Type B pancreatic cell (in vitro differentiated cells): ENCODE data around the gene OR9Q1. TPM values are rescaled to one million over a fixed set of nuclear protein-coding genes. Genes with fewer than 3 reads are reported as not detected.
"Not testable (repeated sequence)": the region's sequence is repeated elsewhere in the genome, so short reads cannot be mapped to it uniquely, and the experiment has no call there.

Experiments
- DNase-seq: peaks from one replicate; pipeline ENCODE4 v3.0.0; 2021; ENCODE audit warnings: mixed read lengths; ENCODE audit not compliant: unreplicated experiment; ENCODE audit errors: extremely low spot score
- H3K27ac Mint-ChIP-seq: 2 replicates; pipeline ENCODE4 v1.8.0; 2021; ENCODE audit warnings: mild to moderate bottlenecking, mixed read lengths
- H3K27me3 Mint-ChIP-seq: 2 replicates; pipeline ENCODE4 v1.8.0; 2021; ENCODE audit warnings: mixed read lengths
- H3K36me3 Mint-ChIP-seq: 2 replicates; pipeline ENCODE4 v1.8.0; 2021; ENCODE audit warnings: mixed read lengths
- H3K4me1 Mint-ChIP-seq: one replicate; pipeline ENCODE4 v1.8.0; 2021; ENCODE audit warnings: mixed read lengths; ENCODE audit not compliant: unreplicated experiment
- H3K4me3 Mint-ChIP-seq: 2 replicates; pipeline ENCODE4 v1.8.0; 2021; ENCODE audit warnings: mild to moderate bottlenecking, mixed read lengths
- H3K9me3 Mint-ChIP-seq: 2 replicates; pipeline ENCODE4 v1.8.0; 2021; ENCODE audit warnings: mixed read lengths
- total RNA-seq: library from RNA; stranded (reverse); gene quantifications from 2 replicates; pipeline ENCODE4 v1.2.1, GENCODE V29; 2021; ENCODE audit warnings: low replicate concordance
- TF ChIP-seq, protein P1 (sequence below): fragments of 200-600 bp; sonication (generic); conservative IDR thresholded peaks from 2 replicates; pipeline ENCODE4 v1.5.0; 2021; ENCODE audit warnings: antibody characterized with exemption, mild to moderate bottlenecking

OR9Q1 gene
- total RNA-seq, 1 donor from 2014 or later = not detected

DNA sequence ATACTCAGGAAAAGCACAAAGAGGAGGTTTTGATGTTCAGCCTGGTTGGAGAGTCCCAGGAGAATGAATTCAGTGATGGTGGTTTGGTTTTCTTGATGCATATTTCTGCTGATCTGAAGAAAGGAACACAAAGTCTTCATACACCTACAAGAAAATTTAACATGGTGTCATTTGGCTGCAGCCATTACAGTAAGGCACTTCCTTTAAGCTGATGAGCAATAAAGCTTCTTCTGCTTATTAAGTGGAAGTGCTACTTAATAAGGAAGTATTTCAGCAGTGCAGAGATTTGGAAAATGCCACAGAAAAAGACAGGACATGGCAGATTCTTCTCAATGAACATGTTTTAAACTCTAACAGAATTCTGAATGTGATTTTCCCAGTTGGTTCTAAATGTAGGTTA, 180.4 kb downstream of the OR9Q1 start, which contains the start of gene OR1S2:
TSS of gene OR1S2 (minus strand) at position 101 of the 400 bp plus-strand sequence. CDS start at position 101, 0 bp downstream.
- no peak within 1 kb of the TSS for H3K4me3 Mint-ChIP-seq
- H3K36me3 Mint-ChIP-seq = no peaks in the 10 kb centered on the region
- H3K9me3 Mint-ChIP-seq = no peaks in the 10 kb centered on the region
- no peaks in the 10 kb centered on the region for H3K4me1 Mint-ChIP-seq
- no peaks in the 10 kb centered on the region for H3K27me3 Mint-ChIP-seq
- DNase-seq = no peak
- H3K27ac Mint-ChIP-seq = no peak within 1 kb of the TSS
- TF ChIP-seq, protein P1, sequence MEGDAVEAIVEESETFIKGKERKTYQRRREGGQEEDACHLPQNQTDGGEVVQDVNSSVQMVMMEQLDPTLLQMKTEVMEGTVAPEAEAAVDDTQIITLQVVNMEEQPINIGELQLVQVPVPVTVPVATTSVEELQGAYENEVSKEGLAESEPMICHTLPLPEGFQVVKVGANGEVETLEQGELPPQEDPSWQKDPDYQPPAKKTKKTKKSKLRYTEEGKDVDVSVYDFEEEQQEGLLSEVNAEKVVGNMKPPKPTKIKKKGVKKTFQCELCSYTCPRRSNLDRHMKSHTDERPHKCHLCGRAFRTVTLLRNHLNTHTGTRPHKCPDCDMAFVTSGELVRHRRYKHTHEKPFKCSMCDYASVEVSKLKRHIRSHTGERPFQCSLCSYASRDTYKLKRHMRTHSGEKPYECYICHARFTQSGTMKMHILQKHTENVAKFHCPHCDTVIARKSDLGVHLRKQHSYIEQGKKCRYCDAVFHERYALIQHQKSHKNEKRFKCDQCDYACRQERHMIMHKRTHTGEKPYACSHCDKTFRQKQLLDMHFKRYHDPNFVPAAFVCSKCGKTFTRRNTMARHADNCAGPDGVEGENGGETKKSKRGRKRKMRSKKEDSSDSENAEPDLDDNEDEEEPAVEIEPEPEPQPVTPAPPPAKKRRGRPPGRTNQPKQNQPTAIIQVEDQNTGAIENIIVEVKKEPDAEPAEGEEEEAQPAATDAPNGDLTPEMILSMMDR = no peak

DNA sequence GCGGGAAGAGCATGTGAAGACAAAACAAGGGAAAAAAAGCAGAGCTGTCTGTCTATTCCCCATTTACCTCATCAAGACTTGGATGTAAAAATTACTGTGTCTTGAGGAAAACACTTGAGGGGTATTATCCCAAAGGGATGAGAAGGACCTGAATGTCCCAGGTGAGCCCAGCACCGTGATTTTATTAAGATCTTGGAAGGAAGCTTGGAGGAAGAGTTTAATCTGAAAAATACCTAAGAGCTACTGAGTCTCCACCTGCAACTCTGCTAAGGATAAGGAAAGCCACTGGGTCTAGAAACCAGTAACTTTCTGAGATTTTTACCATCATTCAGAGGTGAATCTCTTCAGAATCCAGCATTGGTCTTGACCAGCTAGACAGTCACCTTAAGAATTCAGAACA, 188.7 kb downstream of the OR9Q1 start, which contains the start of gene OR1S1:
TSS of gene OR1S1 (plus strand) at position 301 of the 400 bp plus-strand sequence.
- H3K27me3 Mint-ChIP-seq, DNase-seq, H3K4me3 Mint-ChIP-seq, H3K9me3 Mint-ChIP-seq, H3K4me1 Mint-ChIP-seq, H3K27ac Mint-ChIP-seq, H3K36me3 Mint-ChIP-seq: not testable (repeated sequence)

DNA sequence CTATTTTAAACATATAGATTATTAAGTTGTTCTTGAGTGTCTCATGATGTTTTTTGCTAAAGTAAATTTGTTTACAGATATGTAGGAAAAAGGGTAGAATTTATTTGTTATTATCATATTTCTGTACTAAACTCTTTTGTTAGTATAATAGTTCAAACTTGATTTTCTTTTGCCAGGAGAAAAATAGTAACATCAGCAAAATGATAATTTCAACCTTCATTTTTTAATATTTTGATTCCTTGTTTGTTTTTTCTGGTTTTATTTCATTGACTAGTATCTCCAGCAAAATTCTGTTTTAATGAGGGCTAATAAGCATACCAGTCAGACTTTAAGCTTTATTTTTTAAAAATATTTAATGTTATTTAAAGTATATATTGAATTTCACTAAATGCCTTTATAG, 192.8 kb downstream of the OR9Q1 start:
- H3K27me3 Mint-ChIP-seq = no peaks in the 10 kb centered on the region
- no peaks in the 10 kb centered on the region for H3K9me3 Mint-ChIP-seq
- TF ChIP-seq, protein P1 = no peak
- no peak for DNase-seq
- no peak overlapping the region for H3K27ac Mint-ChIP-seq
- no peaks in the 10 kb centered on the region for H3K36me3 Mint-ChIP-seq
- no peaks in the 10 kb centered on the region for H3K4me1 Mint-ChIP-seq
- H3K4me3 Mint-ChIP-seq = no peak overlapping the region

DNA sequence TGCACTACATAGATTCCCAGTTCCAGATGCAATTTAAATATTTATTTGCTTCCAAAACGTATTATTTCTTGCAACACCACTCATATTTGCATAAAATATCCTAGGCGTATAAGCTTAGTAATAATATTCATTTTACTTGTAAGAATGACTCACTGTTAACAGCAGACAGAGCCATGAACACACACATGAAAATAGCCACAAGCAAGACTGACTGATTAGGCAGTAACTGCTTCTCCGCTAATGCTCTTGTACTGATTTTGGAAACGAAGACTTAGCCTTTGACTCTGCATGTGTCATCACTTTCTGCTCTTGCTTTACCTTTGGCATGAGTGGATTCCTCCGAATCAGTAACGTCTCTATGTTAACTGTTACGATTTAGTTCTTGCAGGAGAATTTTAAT, 199.0 kb downstream of the OR9Q1 start:
- Mint-ChIP-seq H3K9me3 (no peaks in the 10 kb centered on the region), H3K4me3 (no peak overlapping the region), H3K27me3 (no peaks in the 10 kb centered on the region), H3K27ac (no peak overlapping the region), H3K4me1 (no peaks in the 10 kb centered on the region), H3K36me3 (no peaks in the 10 kb centered on the region)
- TF ChIP-seq, protein P1 = no peak
- DNase-seq = no peak

DNA sequence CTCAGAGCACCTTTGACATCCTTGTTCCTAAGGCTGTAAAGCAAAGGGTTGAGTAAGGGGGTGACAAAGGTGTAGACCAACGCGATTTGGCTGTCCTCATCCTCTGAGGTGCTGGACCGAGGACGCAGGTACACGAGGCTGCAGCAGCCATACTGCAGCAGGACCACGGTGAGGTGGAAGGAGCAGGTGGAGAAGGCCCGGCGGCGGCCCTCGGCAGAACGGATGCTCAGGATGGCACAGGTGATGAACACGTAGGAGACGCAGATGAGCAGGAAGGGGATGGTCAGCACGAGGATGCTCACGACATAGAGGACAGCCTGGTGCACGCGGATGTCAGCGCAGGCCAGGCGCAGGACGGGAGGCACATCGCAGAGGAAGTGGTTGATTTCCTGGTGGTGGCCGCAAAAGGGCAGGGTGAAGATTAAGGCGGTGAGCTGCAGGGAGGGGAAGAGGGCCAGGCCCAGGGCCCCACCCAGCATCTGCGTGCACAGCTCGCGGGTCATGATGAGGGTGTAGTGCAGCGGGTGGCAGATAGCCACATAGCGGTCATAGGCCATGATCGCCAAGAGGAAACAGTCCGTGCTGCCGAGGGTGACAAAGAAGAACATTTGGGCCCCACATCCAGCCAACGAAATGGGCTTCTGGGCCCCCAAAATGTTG, 204.4 kb downstream of the OR9Q1 start:
- DNase-seq = no peak
- Mint-ChIP-seq H3K27ac (no peak overlapping the region), H3K27me3 (no peaks in the 10 kb centered on the region), H3K4me1 (no peaks in the 10 kb centered on the region), H3K4me3 (no peak overlapping the region), H3K36me3 (no peaks in the 10 kb centered on the region), H3K9me3 (no peaks in the 10 kb centered on the region)
- TF ChIP-seq, protein P1 = no peak

Other genes with a start within 250 kb of the OR9Q1 start
- gene OR6Q1, start 7.1 kb downstream of the OR9Q1 start, total RNA-seq = not detected in 2 replicates
- gene OR9I1, start 101.6 kb downstream of the OR9Q1 start, total RNA-seq = not detected in 2 replicates
- gene OR9Q2, start 165.2 kb downstream of the OR9Q1 start, total RNA-seq = not detected in 2 replicates
- gene OR1S2, start 180.3 kb downstream of the OR9Q1 start, total RNA-seq = not detected in 2 replicates
- not detected in 2 replicates for gene OR1S1, start 188.8 kb downstream of the OR9Q1 start, total RNA-seq
- gene OR10Q1, start 205.0 kb downstream of the OR9Q1 start, total RNA-seq = not detected in 2 replicates
- not detected in 2 replicates for gene OR10W1, start 244.4 kb downstream of the OR9Q1 start, total RNA-seq